ENCODE measurements around the gene TRIP12.

DNA sequence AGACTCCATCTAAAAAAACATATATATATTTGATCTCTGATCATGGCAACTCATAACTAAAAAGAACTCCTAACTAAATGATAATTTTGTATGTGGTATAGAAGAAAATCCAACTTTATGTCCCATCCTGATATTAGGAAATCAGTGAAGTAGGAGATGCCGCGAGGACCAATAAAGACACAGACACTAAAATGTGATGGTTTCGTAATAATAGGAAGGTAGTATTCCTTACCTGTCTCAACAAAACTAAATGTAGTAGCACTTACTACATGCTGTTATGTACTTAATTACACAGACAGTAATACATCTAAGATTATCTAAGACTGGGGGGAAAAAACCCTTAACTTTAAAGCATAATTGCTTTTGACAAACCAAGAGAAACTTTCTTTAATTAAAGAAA is 63.5 kb downstream of the TRIP12 start:
- TF ChIP-seq, protein P1, sequence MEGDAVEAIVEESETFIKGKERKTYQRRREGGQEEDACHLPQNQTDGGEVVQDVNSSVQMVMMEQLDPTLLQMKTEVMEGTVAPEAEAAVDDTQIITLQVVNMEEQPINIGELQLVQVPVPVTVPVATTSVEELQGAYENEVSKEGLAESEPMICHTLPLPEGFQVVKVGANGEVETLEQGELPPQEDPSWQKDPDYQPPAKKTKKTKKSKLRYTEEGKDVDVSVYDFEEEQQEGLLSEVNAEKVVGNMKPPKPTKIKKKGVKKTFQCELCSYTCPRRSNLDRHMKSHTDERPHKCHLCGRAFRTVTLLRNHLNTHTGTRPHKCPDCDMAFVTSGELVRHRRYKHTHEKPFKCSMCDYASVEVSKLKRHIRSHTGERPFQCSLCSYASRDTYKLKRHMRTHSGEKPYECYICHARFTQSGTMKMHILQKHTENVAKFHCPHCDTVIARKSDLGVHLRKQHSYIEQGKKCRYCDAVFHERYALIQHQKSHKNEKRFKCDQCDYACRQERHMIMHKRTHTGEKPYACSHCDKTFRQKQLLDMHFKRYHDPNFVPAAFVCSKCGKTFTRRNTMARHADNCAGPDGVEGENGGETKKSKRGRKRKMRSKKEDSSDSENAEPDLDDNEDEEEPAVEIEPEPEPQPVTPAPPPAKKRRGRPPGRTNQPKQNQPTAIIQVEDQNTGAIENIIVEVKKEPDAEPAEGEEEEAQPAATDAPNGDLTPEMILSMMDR (IDR thresholded peaks at IDR 0.05; ENCODE audit: insufficient read depth, low read length) = no peak
- TF ChIP-seq POLR2AphosphoS5 (IDR thresholded peaks at IDR 0.05; ENCODE audit: low read depth) (no peak), GABPA (IDR thresholded peaks at IDR 0.05; ENCODE audit: low read depth) (no peak), SPI1 (IDR thresholded peaks at IDR 0.05; ENCODE audit: borderline replicate concordance, low read depth) (no peak)
- TF ChIP-seq, protein P2, sequence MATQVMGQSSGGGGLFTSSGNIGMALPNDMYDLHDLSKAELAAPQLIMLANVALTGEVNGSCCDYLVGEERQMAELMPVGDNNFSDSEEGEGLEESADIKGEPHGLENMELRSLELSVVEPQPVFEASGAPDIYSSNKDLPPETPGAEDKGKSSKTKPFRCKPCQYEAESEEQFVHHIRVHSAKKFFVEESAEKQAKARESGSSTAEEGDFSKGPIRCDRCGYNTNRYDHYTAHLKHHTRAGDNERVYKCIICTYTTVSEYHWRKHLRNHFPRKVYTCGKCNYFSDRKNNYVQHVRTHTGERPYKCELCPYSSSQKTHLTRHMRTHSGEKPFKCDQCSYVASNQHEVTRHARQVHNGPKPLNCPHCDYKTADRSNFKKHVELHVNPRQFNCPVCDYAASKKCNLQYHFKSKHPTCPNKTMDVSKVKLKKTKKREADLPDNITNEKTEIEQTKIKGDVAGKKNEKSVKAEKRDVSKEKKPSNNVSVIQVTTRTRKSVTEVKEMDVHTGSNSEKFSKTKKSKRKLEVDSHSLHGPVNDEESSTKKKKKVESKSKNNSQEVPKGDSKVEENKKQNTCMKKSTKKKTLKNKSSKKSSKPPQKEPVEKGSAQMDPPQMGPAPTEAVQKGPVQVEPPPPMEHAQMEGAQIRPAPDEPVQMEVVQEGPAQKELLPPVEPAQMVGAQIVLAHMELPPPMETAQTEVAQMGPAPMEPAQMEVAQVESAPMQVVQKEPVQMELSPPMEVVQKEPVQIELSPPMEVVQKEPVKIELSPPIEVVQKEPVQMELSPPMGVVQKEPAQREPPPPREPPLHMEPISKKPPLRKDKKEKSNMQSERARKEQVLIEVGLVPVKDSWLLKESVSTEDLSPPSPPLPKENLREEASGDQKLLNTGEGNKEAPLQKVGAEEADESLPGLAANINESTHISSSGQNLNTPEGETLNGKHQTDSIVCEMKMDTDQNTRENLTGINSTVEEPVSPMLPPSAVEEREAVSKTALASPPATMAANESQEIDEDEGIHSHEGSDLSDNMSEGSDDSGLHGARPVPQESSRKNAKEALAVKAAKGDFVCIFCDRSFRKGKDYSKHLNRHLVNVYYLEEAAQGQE (IDR thresholded peaks at IDR 0.05; ENCODE audit: insufficient replicate concordance, low read depth) = no peak
